Parathyroid adenoma (tissue), 2 donors: Measurements from ENCODE around the gene FSTL5.

Experiments used
- H2AFZ ChIP-seq: fragments of 300-600 bp; sonication (generic); one replicate; pipeline ENCODE4 v1.7.0; 2017; ENCODE audit warnings: antibody characterized with exemption, mild to moderate bottlenecking
- H3K27ac ChIP-seq: fragments of 300-600 bp; sonication (generic); one replicate; pipeline ENCODE4 v1.7.0; 2017
- H3K27me3 ChIP-seq: fragments of 300-600 bp; sonication (generic); one replicate; pipeline ENCODE4 v1.7.0; 2017; ENCODE audit warnings: low read length; ENCODE audit not compliant: control insufficient read depth, insufficient read depth
- H3K36me3 ChIP-seq: fragments of 300-600 bp; sonication (generic); one replicate; pipeline ENCODE4 v1.7.0; 2017; ENCODE audit warnings: low read length; ENCODE audit not compliant: control insufficient read depth, insufficient read depth
- H3K4me1 ChIP-seq: fragments of 300-600 bp; sonication (generic); one replicate; pipeline ENCODE4 v1.7.0; 2017; ENCODE audit warnings: control low read depth
- H3K4me2 ChIP-seq: fragments of 300-600 bp; sonication (generic); one replicate; pipeline ENCODE4 v1.7.0; 2017; ENCODE audit warnings: low read length
- H3K4me3 ChIP-seq: fragments of 300-600 bp; sonication (generic); one replicate; pipeline ENCODE4 v1.7.0; 2017; ENCODE audit warnings: low read depth, low read length
- H3K79me2 ChIP-seq: fragments of 300-600 bp; sonication (generic); one replicate; pipeline ENCODE4 v1.7.0; 2017; ENCODE audit warnings: control low read depth
- H3K9ac ChIP-seq: fragments of 300-600 bp; sonication (generic); one replicate; pipeline ENCODE4 v1.7.0; 2017; ENCODE audit warnings: mild to moderate bottlenecking
- H3K9me3 ChIP-seq: fragments of 300-600 bp; sonication (generic); one replicate; pipeline ENCODE4 v1.7.0; 2017; ENCODE audit warnings: low read length; ENCODE audit not compliant: control insufficient read depth
- TF ChIP-seq, protein P1 (sequence below): fragments of 300-600 bp; sonication (generic); IDR thresholded peaks from one replicate; pipeline ENCODE4 v1.7.0; 2017; ENCODE audit warnings: antibody characterized with exemption, mild to moderate bottlenecking
- donor health status: primary hyperparathyroidism.

FSTL5 gene

DNA sequence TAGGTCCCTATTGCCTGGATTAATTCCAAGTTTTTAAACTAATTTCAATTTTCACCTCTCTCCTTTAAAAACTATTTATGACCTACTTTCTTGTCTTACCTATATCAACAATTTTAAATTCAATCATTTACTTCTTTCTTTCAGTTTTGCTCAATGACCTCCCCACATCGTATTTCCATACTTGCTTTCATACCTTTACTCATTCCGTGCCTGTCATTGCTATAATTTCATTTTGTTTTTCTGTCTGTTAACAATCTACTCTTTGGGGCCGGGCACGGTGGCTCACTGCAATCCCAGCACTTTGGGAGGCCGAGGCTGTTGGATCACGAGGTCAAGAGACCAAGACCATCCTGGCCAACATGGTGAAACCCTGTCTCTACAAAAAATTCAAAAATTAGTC lies 781.1 kb downstream of the FSTL5 start:
- TF ChIP-seq, protein P1, sequence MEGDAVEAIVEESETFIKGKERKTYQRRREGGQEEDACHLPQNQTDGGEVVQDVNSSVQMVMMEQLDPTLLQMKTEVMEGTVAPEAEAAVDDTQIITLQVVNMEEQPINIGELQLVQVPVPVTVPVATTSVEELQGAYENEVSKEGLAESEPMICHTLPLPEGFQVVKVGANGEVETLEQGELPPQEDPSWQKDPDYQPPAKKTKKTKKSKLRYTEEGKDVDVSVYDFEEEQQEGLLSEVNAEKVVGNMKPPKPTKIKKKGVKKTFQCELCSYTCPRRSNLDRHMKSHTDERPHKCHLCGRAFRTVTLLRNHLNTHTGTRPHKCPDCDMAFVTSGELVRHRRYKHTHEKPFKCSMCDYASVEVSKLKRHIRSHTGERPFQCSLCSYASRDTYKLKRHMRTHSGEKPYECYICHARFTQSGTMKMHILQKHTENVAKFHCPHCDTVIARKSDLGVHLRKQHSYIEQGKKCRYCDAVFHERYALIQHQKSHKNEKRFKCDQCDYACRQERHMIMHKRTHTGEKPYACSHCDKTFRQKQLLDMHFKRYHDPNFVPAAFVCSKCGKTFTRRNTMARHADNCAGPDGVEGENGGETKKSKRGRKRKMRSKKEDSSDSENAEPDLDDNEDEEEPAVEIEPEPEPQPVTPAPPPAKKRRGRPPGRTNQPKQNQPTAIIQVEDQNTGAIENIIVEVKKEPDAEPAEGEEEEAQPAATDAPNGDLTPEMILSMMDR, result no peak
- no peaks in the 10 kb centered on the region for H3K36me3 ChIP-seq
- H3K4me2 ChIP-seq, result no peak overlapping the region
- H3K9me3 ChIP-seq, result no peaks in the 10 kb centered on the region
- no peaks in the 10 kb centered on the region for H3K27me3 ChIP-seq
- H3K4me1 ChIP-seq, result no peaks in the 10 kb centered on the region
- H3K27ac ChIP-seq, result no peak overlapping the region
- no peak overlapping the region for H3K4me3 ChIP-seq
- H3K9ac ChIP-seq, result no peak overlapping the region
- no peak overlapping the region for H2AFZ ChIP-seq
- H3K79me2 ChIP-seq, result no peaks in the 10 kb centered on the region

DNA sequence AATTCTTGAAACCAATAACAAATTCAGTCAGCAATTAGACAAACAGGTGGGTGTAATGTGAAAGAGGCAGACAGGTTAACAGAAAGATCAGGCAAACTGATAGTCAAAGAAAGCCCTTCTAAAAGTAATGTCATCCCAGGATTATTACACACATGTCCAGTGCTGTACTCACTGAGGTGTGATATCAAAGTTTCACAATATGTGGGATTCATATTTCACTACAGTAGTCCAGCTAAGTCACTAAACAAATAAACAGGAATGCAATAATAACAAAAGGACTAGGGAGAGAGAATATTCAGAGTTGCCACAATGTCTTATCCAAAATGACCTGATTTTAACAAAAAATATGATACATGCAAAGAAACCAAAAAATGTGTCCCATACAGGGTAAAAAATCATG lies 787.5 kb downstream of the FSTL5 start:
- H3K4me3 ChIP-seq, result no peak overlapping the region
- no peaks in the 10 kb centered on the region for H3K79me2 ChIP-seq
- H3K9me3 ChIP-seq, result no peaks in the 10 kb centered on the region
- no peak overlapping the region for H2AFZ ChIP-seq
- H3K4me2 ChIP-seq, result no peak overlapping the region
- TF ChIP-seq, protein P1, result no peak
- no peaks in the 10 kb centered on the region for H3K27me3 ChIP-seq
- no peaks in the 10 kb centered on the region for H3K4me1 ChIP-seq
- no peak overlapping the region for H3K27ac ChIP-seq
- H3K36me3 ChIP-seq, result no peaks in the 10 kb centered on the region
- H3K9ac ChIP-seq, result no peak overlapping the region

DNA sequence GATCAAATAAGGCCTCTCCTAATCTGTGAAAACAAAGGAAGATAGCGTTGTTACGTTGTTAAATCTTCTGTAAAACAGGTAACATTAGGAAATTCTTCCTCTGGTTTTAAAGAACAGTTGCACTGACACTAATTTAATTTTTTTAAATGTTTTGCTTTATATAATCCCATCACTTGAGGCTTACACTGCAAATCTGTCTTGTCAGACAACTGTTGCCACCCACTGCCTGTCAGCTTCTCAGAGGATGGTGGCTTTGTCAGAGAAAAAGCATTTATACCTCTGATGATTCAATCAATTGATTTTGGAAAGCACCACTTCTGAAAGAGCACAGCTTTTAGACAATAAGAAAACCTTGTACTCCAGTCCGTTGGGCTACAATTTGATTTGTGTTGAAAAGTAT lies 799.1 kb downstream of the FSTL5 start:
- TF ChIP-seq, protein P1, result no peak

DNA sequence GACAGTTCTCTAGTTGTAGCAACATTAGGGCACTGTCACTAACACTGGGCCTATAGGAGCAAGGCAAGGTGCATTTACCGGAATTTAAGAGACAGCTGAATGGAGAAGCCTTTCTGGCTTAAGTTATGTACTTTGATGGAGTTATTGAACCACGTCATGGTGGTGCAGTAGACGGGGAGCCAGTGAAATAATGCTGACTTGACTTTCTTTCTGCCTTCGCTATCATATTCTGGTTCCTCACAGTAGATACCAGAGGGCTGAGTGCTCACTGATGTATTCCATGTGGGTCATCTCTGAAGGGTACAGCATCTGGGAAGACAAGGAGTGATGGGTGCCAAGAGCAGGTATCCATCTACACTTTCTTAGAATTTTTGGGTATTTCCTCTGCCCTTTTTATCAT lies 802.8 kb downstream of the FSTL5 start:
- Histone ChIP-seq H3K9ac (no peak overlapping the region), H3K4me1 (no peaks in the 10 kb centered on the region), H3K27ac (no peak overlapping the region), H3K9me3 (no peaks in the 10 kb centered on the region), H3K36me3 (no peaks in the 10 kb centered on the region), H3K27me3 (no peaks in the 10 kb centered on the region), H3K4me2 (no peak overlapping the region), H2AFZ (no peak overlapping the region), H3K4me3 (no peak overlapping the region), H3K79me2 (no peaks in the 10 kb centered on the region)
- TF ChIP-seq, protein P1, result no peak

More for the DNA sequence above, 799.1 kb downstream of the FSTL5 start:
- H3K4me3 ChIP-seq, result no peak overlapping the region
- H3K9ac ChIP-seq, result no peak overlapping the region
- no peaks in the 10 kb centered on the region for H3K9me3 ChIP-seq
- H3K79me2 ChIP-seq, result no peaks in the 10 kb centered on the region
- H3K27ac ChIP-seq, result no peak overlapping the region
- no peak overlapping the region for H2AFZ ChIP-seq
- H3K36me3 ChIP-seq, result no peaks in the 10 kb centered on the region
- no peaks in the 10 kb centered on the region for H3K27me3 ChIP-seq
- no peak overlapping the region for H3K4me2 ChIP-seq
- H3K4me1 ChIP-seq, result no peaks in the 10 kb centered on the region

DNA sequence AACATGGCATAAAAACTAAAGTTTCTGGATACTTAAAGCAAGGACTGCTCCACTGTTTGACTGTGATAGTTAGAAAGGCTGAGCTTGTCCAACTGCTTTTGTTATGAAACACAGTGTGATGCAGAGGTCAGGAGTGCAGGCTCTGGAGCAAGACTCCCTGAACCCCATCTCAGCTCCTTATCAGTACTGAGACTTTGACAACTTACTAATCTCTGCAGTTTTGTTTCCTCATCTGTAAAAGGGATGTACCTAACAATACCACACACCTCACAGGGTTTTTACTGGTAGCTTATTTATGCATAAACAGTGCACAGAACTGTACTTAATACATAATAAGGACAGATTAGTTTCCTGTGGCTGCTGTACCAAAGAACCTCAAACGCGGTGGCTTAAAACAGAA lies 804.3 kb downstream of the FSTL5 start:
- H3K79me2 ChIP-seq, result no peaks in the 10 kb centered on the region
- H3K27ac ChIP-seq, result no peak overlapping the region
- no peak overlapping the region for H2AFZ ChIP-seq
- H3K4me3 ChIP-seq, result no peak overlapping the region
- no peak overlapping the region for H3K4me2 ChIP-seq
- no peaks in the 10 kb centered on the region for H3K9me3 ChIP-seq
- no peak overlapping the region for H3K9ac ChIP-seq
- no peaks in the 10 kb centered on the region for H3K27me3 ChIP-seq
- no peaks in the 10 kb centered on the region for H3K4me1 ChIP-seq
- no peaks in the 10 kb centered on the region for H3K36me3 ChIP-seq
- TF ChIP-seq, protein P1, result no peak
